ENCODE measurements around the gene USP3. TPM values are rescaled to one million over a fixed set of nuclear protein-coding genes. Genes with fewer than 3 reads are reported as not detected.

The USP3 gene
- total and polyA plus RNA-seq, 4 donors = 8.5 to 25.4 (median 14.8) TPM

GRCh38 chr15:63481105-63481810 is 23.1 kb upstream of the USP3 start:
- no peak overlapping the region for H3K9ac ChIP-seq (ENCODE audit: low read depth in 1 of 2, low read length in 2 of 2)
- no peaks in the 10 kb centered on the region for H3K36me3 ChIP-seq (ENCODE audit: control insufficient read depth in 4 of 4, insufficient read depth in 3 of 4, low read depth in 1 of 4, low read length in 3 of 4)
- 94% methylated on average over 3 of the region's 3 CpGs for WGBS
- no peaks in the 10 kb centered on the region for H3K27me3 ChIP-seq (ENCODE audit: control insufficient read depth in 4 of 4, insufficient read depth in 4 of 4, low read length in 3 of 4)
- no peak overlapping the region for H3K4me3 ChIP-seq (ENCODE audit: low read depth in 1 of 3, low read length in 3 of 3)
- no peak for DNase-seq (ENCODE audit: low spot score)
- peaks cover 2 to 13% (median 6%) of the 10 kb centered on the region in 4 donors for H3K4me1 ChIP-seq (ENCODE audit: control insufficient read depth in 4 of 4, insufficient read depth in 4 of 4, low read length in 3 of 4)
- no peaks in the 10 kb centered on the region for H3K9me3 ChIP-seq (ENCODE audit: control insufficient read depth in 4 of 4, low read length in 3 of 4)
- TF ChIP-seq HNF4A (conservative IDR thresholded peaks at IDR 0.05) (no peak), YY1 (IDR thresholded peaks at IDR 0.05) (no peak), ZBTB33 (IDR thresholded peaks at IDR 0.05) (no peak), EGR1 (IDR thresholded peaks at IDR 0.05; ENCODE audit: low read depth in 2 of 2) (no peak), RXRA (IDR thresholded peaks at IDR 0.05) (no peak), TAF1 (conservative IDR thresholded peaks at IDR 0.05) (no peak), FOXA1 (IDR thresholded peaks at IDR 0.05) (no peak), CTCF (IDR thresholded peaks at IDR 0.05; ENCODE audit: low read depth, low read length, missing input control) (no peak), RAD21 (IDR thresholded peaks at IDR 0.05) (no peak), ATF3 (IDR thresholded peaks at IDR 0.05) (no peak), MAX (IDR thresholded peaks at IDR 0.05) (no peak), SP1 (IDR thresholded peaks at IDR 0.05) (no peak), HNF4G (IDR thresholded peaks at IDR 0.05) (no peak), NR2F2 (IDR thresholded peaks at IDR 0.05) (no peak), JUND (IDR thresholded peaks at IDR 0.05) (no peak)
- H3K27ac ChIP-seq (ENCODE audit: low read depth in 1 of 2, low read length in 2 of 2) = no peak overlapping the region

GRCh38 chr15:63482874-63483323 is 21.5 kb upstream of the USP3 start:
- Histone ChIP-seq H3K27me3 (ENCODE audit: control insufficient read depth in 4 of 4, insufficient read depth in 4 of 4, low read length in 3 of 4) (no peaks in the 10 kb centered on the region), H3K9me3 (ENCODE audit: control insufficient read depth in 4 of 4, low read length in 3 of 4) (no peaks in the 10 kb centered on the region), H3K36me3 (ENCODE audit: control insufficient read depth in 4 of 4, insufficient read depth in 3 of 4, low read depth in 1 of 4, low read length in 3 of 4) (no peaks in the 10 kb centered on the region), H3K4me3 (ENCODE audit: low read depth in 1 of 3, low read length in 3 of 3) (peak overlapping the region in 1 of 3 donors; percentile 28), H3K27ac (ENCODE audit: low read depth in 1 of 2, low read length in 2 of 2) (peak overlapping the region; percentile 40 to 55), H3K9ac (ENCODE audit: low read depth in 1 of 2, low read length in 2 of 2) (no peak overlapping the region), H3K4me1 (ENCODE audit: control insufficient read depth in 4 of 4, insufficient read depth in 4 of 4, low read length in 3 of 4) (peaks cover 4 to 17% (median 6%) of the 10 kb centered on the region in 4 donors)
- TF ChIP-seq EGR1 (IDR thresholded peaks at IDR 0.05; ENCODE audit: low read depth in 2 of 2) (no peak), RAD21 (IDR thresholded peaks at IDR 0.05) (no peak), FOXA2 (IDR thresholded peaks at IDR 0.05) (no peak), RXRA (IDR thresholded peaks at IDR 0.05) (peak in 1 of 2 donors; percentile 34)
- 44% methylated on average over 7 of the region's 7 CpGs for WGBS
- DNase-seq (ENCODE audit: low spot score) = no peak

All from liver (tissue), 9 donors.